HG02970 (cell line): ENCODE measurements around the gene CLCN3.
"Not testable (repeated sequence)": the region's sequence is repeated elsewhere in the genome, so short reads cannot be mapped to it uniquely, and the experiment has no call there.

Experiments
- ATAC-seq: cut with Tn5 transposase; IDR thresholded peaks from one replicate; pipeline ENCODE4 v1.9.1; 2021; ENCODE audit warnings: mild to moderate bottlenecking, moderate library complexity, moderate number of reproducible peaks; ENCODE audit not compliant: unreplicated experiment, low FRiP score

The CLCN3 gene

GRCh38 chr4:169650227-169650936 lies 30.0 kb downstream of the CLCN3 start:
- no peak for ATAC-seq

- ATAC-seq: no peak
These were observed 32.2 kb downstream of the CLCN3 start for GRCh38 chr4:169652535-169652934.

GRCh38 chr4:169655401-169655800 lies 35.0 kb downstream of the CLCN3 start:
- ATAC-seq: no peak

- ATAC-seq: no peak
These were observed 37.2 kb downstream of the CLCN3 start for GRCh38 chr4:169657470-169658107.

- ATAC-seq: no peak
These were observed 37.8 kb downstream of the CLCN3 start for GRCh38 chr4:169658196-169658595.

GRCh38 chr4:169658975-169659715 lies 38.8 kb downstream of the CLCN3 start:
- ATAC-seq: no peak

GRCh38 chr4:169659716-169660670 lies 39.6 kb downstream of the CLCN3 start:
- ATAC-seq: peak; percentile 97

GRCh38 chr4:169660929-169661328 lies 40.6 kb downstream of the CLCN3 start:
- ATAC-seq: no peak

GRCh38 chr4:169661761-169662160 lies 41.4 kb downstream of the CLCN3 start:
- ATAC-seq: no peak

- no peak for ATAC-seq
These were observed 41.8 kb downstream of the CLCN3 start for GRCh38 chr4:169662206-169662605.

- ATAC-seq: no peak
These were observed 43.0 kb downstream of the CLCN3 start for GRCh38 chr4:169663402-169663801.

- ATAC-seq: no peak
These were observed 43.5 kb downstream of the CLCN3 start for GRCh38 chr4:169663831-169664230.

- no peak for ATAC-seq
These were observed 44.2 kb downstream of the CLCN3 start for GRCh38 chr4:169664615-169665014.

- ATAC-seq: no peak
These were observed 44.8 kb downstream of the CLCN3 start for GRCh38 chr4:169665046-169665737.

GRCh38 chr4:169668069-169668721 lies 47.8 kb downstream of the CLCN3 start:
- ATAC-seq: no peak

GRCh38 chr4:169675825-169676224 lies 55.4 kb downstream of the CLCN3 start:
- no peak for ATAC-seq

GRCh38 chr4:169677150-169677748 lies 56.9 kb downstream of the CLCN3 start:
- ATAC-seq: no peak

GRCh38 chr4:169678486-169678885 lies 58.1 kb downstream of the CLCN3 start:
- ATAC-seq: not testable (repeated sequence)
